ENCODE measurements around the gene GUK1.
"Not testable (repeated sequence)": the region's sequence is repeated elsewhere in the genome, so short reads cannot be mapped to it uniquely, and the experiment has no call there.

GUK1 gene

GRCh38 chr1:228163007-228163753 is 23.1 kb downstream of the GUK1 start:
- no peak for DNase-seq (ENCODE audit: low spot score)

GRCh38 chr1:228163776-228164519 is 23.9 kb downstream of the GUK1 start:
- DNase-seq (ENCODE audit: low spot score) = no peak

- DNase-seq (ENCODE audit: low spot score) = no peak
These were observed 24.7 kb downstream of the GUK1 start for GRCh38 chr1:228164561-228165371.

- DNase-seq (ENCODE audit: low spot score) = peak; percentile 99
These were observed 25.5 kb downstream of the GUK1 start, which contains the start of gene IBA57 for GRCh38 chr1:228165372-228166169. IBA57 (plus strand) TSS chr1:228165804; CDS start chr1:228165817, 13 bp downstream.

GRCh38 chr1:228166170-228166936 is 26.3 kb downstream of the GUK1 start:
- DNase-seq (ENCODE audit: low spot score) = peak; percentile 75

- DNase-seq (ENCODE audit: low spot score) = no peak
These were observed 28.6 kb downstream of the GUK1 start for GRCh38 chr1:228168563-228169270.

GRCh38 chr1:228169345-228169744 is 29.3 kb downstream of the GUK1 start:
- no peak for DNase-seq (ENCODE audit: low spot score)

- no peak for DNase-seq (ENCODE audit: low spot score)
These were observed 30.6 kb downstream of the GUK1 start for GRCh38 chr1:228170666-228171065.

GRCh38 chr1:228171221-228171891 is 31.3 kb downstream of the GUK1 start:
- DNase-seq (ENCODE audit: low spot score) = no peak

- DNase-seq (ENCODE audit: low spot score) = no peak
These were observed 32.8 kb downstream of the GUK1 start for GRCh38 chr1:228172591-228173527.

GRCh38 chr1:228173528-228174481 is 33.7 kb downstream of the GUK1 start:
- DNase-seq (ENCODE audit: low spot score) = not testable (repeated sequence)

- DNase-seq (ENCODE audit: low spot score) = peak; percentile 63
These were observed 34.6 kb downstream of the GUK1 start for GRCh38 chr1:228174482-228175315.

- no peak for DNase-seq (ENCODE audit: low spot score)
These were observed 35.4 kb downstream of the GUK1 start for GRCh38 chr1:228175316-228176023.

GRCh38 chr1:228176024-228176395 is 35.9 kb downstream of the GUK1 start:
- DNase-seq (ENCODE audit: low spot score) = no peak

- DNase-seq (ENCODE audit: low spot score) = no peak
These were observed 36.5 kb downstream of the GUK1 start for GRCh38 chr1:228176461-228177182.
